Left lung (tissue), 10 donors: ENCODE results near the gene TRIM65. TPM values are rescaled to one million over a fixed set of nuclear protein-coding genes. Genes with fewer than 3 reads are reported as not detected.

Experiments
- ATAC-seq: fragments of 200-7000 bp; cut with Tn5 transposase; one replicate; pipeline ENCODE4 v1.9.1; 2020; ENCODE audit warnings: moderate library complexity
- DNase-seq, 4 donors: peaks; one replicate each; pipeline ENCODE4 v3.0.0-alpha.2; 2013 to 2020
- H3K27ac ChIP-seq, 2 donors: fragments of 200-600 bp; sonication (generic) in 1 of 2; one replicate each; pipeline versions ENCODE4 v1.5.0 to v1.8.0; 2020 to 2021
- H3K27me3 ChIP-seq, 2 donors: fragments of 200-600 bp; sonication (generic) in 1 of 2; one replicate each; pipeline versions ENCODE4 v1.5.0 to v1.8.0; 2020 to 2021
- H3K36me3 ChIP-seq, 2 donors: fragments of 200-600 bp; sonication (generic) in 1 of 2; one replicate each; pipeline versions ENCODE4 v1.5.0 to v1.8.0; 2020 to 2021
- H3K4me1 ChIP-seq, 2 donors: fragments of 200-600 bp; one replicate each; pipeline ENCODE4 v1.8.0; 2021
- H3K4me3 ChIP-seq, 2 donors: fragments of 200-600 bp; sonication (generic) in 1 of 2; one replicate each; pipeline versions ENCODE4 v1.5.0 to v1.8.0; 2020 to 2021; ENCODE audit warnings: mild to moderate bottlenecking in 1 of 2
- H3K9me3 ChIP-seq, 2 donors: fragments of 200-600 bp; sonication (generic) in 1 of 2; one replicate each; pipeline versions ENCODE4 v1.5.0 to v1.8.0; 2020 to 2021
- intact Hi-C, 2 donors: fragments of 100-400 bp; cut with DNase I; formaldehyde crosslinking; loops; one replicate each; pipeline versions ENCODE4 v1.11.2 to v1.14.2; 2022
- polyA plus RNA-seq, 6 donors: library from polyadenylated mRNA; unstranded; fragments of 120-200 nt; gene quantifications; one replicate each; pipeline ENCODE4 v1.2.1, GENCODE V29; 2013; ENCODE audit not compliant: insufficient read length in 6 of 6
- total RNA-seq, 2 donors: library from RNA; stranded (reverse); fragmentation: NEBNext Ultra II Directional; extraction: Animal tissue kit (Norgen Biotek cat#: 25700); gene quantifications; one replicate each; pipeline ENCODE4 v1.2.1, GENCODE V29; 2021
- TF ChIP-seq, protein P1 (sequence below), 2 donors: fragments of 200-600 bp; sonication (generic) in 1 of 2; IDR thresholded peaks; one replicate each; pipeline versions ENCODE4 v1.5.0 to v1.8.0; 2021; ENCODE audit warnings: antibody characterized with exemption in 2 of 2
- donor health status: DM: no; HTN: yes; CAD: no.
- donor health status: DM: no; HTN: no; CAD: no.

TRIM65 gene
- total and polyA plus RNA-seq, 8 donors: 15.8 to 35.1 (median 20.0) TPM

DNA sequence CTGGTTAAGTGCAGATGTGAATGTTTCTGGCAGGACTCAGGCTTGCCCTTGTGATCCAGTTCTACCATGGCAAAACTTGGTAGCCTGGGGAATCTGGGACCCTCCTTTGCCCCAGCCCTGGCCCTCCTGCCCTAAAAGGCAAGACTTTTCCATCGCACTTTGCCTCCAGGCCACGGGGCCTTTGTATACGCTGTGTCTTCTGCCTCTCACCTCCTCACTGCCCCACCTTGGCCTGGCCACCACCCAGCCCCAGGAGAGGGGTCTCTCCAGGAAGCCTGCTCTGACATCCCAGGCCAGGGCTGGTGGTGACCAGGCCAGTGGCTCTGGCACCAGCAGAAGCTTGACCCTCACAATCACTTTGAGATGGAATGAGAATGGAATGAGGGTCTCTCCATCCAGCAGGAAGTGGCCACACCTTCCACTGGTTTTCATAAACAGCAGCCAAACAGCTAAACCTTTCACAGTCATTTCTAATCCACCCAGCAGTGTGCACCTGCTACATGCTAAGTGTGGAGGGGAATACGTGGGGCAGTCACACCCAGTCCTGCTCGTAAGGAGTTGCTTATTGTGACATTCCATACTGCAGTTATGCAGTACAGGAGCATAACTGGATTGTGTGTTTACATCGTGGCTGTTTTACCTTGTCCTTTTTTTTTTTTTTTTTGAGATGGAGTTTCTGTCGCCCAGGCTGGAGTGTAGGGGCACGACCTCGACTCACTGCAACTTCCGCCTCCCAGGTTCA lies 9.6 kb upstream of the TRIM65 start:
- H3K4me1 ChIP-seq: peaks cover 17 to 41% of the 10 kb centered on the region in 2 donors
- no peak for ATAC-seq
- TF ChIP-seq, protein P1, sequence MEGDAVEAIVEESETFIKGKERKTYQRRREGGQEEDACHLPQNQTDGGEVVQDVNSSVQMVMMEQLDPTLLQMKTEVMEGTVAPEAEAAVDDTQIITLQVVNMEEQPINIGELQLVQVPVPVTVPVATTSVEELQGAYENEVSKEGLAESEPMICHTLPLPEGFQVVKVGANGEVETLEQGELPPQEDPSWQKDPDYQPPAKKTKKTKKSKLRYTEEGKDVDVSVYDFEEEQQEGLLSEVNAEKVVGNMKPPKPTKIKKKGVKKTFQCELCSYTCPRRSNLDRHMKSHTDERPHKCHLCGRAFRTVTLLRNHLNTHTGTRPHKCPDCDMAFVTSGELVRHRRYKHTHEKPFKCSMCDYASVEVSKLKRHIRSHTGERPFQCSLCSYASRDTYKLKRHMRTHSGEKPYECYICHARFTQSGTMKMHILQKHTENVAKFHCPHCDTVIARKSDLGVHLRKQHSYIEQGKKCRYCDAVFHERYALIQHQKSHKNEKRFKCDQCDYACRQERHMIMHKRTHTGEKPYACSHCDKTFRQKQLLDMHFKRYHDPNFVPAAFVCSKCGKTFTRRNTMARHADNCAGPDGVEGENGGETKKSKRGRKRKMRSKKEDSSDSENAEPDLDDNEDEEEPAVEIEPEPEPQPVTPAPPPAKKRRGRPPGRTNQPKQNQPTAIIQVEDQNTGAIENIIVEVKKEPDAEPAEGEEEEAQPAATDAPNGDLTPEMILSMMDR (IDR thresholded peaks at IDR 0.05): no peak
- H3K27me3 ChIP-seq: no peaks in the 10 kb centered on the region
- H3K27ac ChIP-seq: peak overlapping the region; percentile 21 to 31
- H3K4me3 ChIP-seq: no peak overlapping the region
- no peaks in the 10 kb centered on the region for H3K9me3 ChIP-seq
- peak in 1 of 4 donors; percentile 58 for DNase-seq
- intact Hi-C loops: loop anchor here in 1 of 2 donors (5.0 kb wide), 1 partner anchor 96 kb away; the partner anchor contains the start of gene CDK3
- H3K36me3 ChIP-seq: peaks cover 0 to 17% of the 10 kb centered on the region in 2 donors

DNA sequence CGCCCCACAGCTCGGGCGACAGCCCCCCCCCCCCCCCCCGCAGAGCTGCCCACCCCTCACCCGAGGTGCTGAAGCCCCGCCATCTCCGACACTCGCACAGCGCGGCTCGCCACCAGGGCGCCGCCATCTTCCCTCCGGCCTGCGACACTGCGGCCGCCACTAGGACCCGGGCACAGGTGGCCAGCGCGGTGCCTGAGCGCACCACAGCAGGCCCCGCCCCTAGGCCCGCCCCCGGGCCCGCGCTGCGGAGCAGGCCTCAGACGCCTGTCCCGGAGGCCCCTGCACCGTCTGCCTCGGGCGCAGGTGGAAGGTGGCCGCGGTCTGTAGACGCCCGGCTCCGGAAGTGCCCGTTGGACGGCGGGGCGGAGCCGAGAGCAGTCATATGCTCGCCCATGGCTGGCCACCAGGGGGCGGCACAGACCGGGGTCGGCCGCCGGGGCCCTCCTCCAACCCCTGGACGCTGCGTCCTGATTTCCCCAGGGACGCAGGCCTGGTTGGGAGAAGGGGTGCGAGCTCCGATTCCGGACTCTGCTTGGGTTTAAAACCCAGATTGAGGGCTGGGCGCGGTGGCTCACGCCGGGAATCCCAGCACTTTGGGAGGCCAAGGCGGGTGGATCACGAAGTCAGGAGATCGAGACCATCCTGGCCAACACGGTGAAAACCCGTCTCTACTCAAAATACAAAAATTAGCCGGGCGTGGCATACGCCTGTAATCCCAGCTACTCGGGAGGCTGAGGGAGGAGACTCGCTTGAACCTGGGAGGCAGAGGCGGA lies 8.2 kb upstream of the TRIM65 start, which contains the start of gene MRPL38:
Gene MRPL38, minus strand, starts transcription at position 136 of the 773 bp plus-strand sequence. Its CDS starts 9 bp downstream, at position 127.
- peaks cover 14 to 31% of the 10 kb centered on the region in 2 donors for H3K4me1 ChIP-seq
- TF ChIP-seq, protein P1 (IDR thresholded peaks at IDR 0.05): peak; percentile 99
- H3K27ac ChIP-seq: peak within 1 kb of the TSS; percentile 86 to 97
- H3K9me3 ChIP-seq: no peaks in the 10 kb centered on the region
- peak within 1 kb of the TSS; percentile 87 to 91 for H3K4me3 ChIP-seq
- ATAC-seq (peak; percentile 92), DNase-seq (peak; percentile 84 to 98 (median 95))
- H3K36me3 ChIP-seq: peaks cover 0 to 30% of the 10 kb centered on the region in 2 donors
- H3K27me3 ChIP-seq: no peaks in the 10 kb centered on the region
- intact Hi-C loops: loop anchor here in 1 of 2 donors (5.0 kb wide), 1 partner anchor 97 kb away; the partner anchor contains the start of gene CDK3

DNA sequence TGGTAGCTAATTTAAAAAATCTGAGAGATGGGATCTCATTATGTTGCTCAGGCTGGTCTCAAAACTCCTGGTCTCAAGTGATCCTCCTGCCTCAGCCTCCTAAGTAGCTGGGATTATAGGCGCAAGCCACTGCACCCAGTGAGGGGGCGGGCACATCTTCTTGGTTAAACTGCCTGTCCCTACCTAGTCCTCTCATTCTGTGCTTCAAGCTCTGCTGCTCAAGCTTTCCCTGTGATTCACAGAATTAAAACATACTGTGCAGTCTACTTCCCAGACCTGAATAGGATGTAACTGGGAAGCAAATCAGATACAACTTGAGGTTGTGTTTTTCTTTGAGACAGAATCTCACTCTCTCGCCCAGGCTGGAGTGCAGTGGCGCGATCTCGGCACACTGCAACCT lies 5.7 kb upstream of the TRIM65 start:
- DNase-seq: no peak
- H3K36me3 ChIP-seq: peaks cover 0 to 52% of the 10 kb centered on the region in 2 donors
- intact Hi-C loops: no loop called here

DNA sequence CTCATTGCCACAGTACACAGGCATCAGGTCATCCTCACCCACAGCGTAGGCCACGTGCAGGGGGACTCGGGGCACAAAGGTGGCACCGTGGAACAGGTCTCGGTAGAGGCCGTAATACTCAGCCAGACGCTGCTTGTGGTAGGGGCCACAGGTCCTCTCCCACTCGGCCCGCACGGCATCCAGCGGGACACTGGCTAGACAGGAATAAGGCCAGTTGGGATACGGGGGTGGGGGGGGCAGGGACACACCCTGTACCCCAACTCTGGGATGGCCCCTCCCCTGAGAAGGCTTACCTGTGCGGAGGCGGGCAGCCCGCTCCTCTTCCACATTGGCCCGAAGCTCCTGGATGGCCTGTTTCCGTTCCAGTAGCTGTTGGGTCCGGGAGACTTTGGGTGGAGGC lies 5.0 kb upstream of the TRIM65 start:
- intact Hi-C loops: no loop called here

More for the DNA sequence above, 5.7 kb upstream of the TRIM65 start:
- TF ChIP-seq, protein P1 (IDR thresholded peaks at IDR 0.05): no peak
- no peaks in the 10 kb centered on the region for H3K27me3 ChIP-seq
- H3K4me1 ChIP-seq: peaks cover 11 to 29% of the 10 kb centered on the region in 2 donors
- no peak overlapping the region for H3K27ac ChIP-seq
- no peak for ATAC-seq
- no peaks in the 10 kb centered on the region for H3K9me3 ChIP-seq
- no peak overlapping the region for H3K4me3 ChIP-seq

More for the DNA sequence above, 5.0 kb upstream of the TRIM65 start:
- Histone ChIP-seq H3K27ac (no peak overlapping the region), H3K4me3 (no peak overlapping the region), H3K27me3 (no peaks in the 10 kb centered on the region), H3K36me3 (peaks cover 0 to 52% of the 10 kb centered on the region in 2 donors), H3K9me3 (no peaks in the 10 kb centered on the region), H3K4me1 (peaks cover 15 to 35% of the 10 kb centered on the region in 2 donors)
- DNase-seq (no peak), ATAC-seq (no peak)
- TF ChIP-seq, protein P1 (IDR thresholded peaks at IDR 0.05): no peak
